ENCODE results near the gene C1orf21.

The C1orf21 gene

GRCh38 chr1:184567009-184567408 is 180.2 kb downstream of the C1orf21 start (continued):
- no peak for TF ChIP-seq POU6F1 (CRISPR knock-in tag; IDR thresholded peaks at IDR 0.05; ENCODE audit: borderline replicate concordance, low read depth)
- no peak for TF ChIP-seq PPARA (CRISPR knock-in tag; IDR thresholded peaks at IDR 0.05; ENCODE audit: borderline replicate concordance)
- TF ChIP-seq ZNF70 (CRISPR knock-in tag; IDR thresholded peaks at IDR 0.05), result no peak
- no peak for TF ChIP-seq TSHZ2 (CRISPR knock-in tag; IDR thresholded peaks at IDR 0.05)

GRCh38 chr1:184567637-184568036 is 180.8 kb downstream of the C1orf21 start:
- ATAC-seq, result no peak
- TF ChIP-seq ZC3H10 (CRISPR knock-in tag; IDR thresholded peaks at IDR 0.05) (no peak), TCF4 (CRISPR knock-in tag; IDR thresholded peaks at IDR 0.05; ENCODE audit: borderline replicate concordance) (no peak), TOX (CRISPR knock-in tag; IDR thresholded peaks at IDR 0.05; ENCODE audit: borderline replicate concordance) (no peak), TSHZ2 (CRISPR knock-in tag; IDR thresholded peaks at IDR 0.05) (no peak), PATZ1 (CRISPR knock-in tag; IDR thresholded peaks at IDR 0.05; ENCODE audit: borderline replicate concordance) (no peak), GLIS3 (CRISPR knock-in tag; IDR thresholded peaks at IDR 0.05) (no peak), SNAI2 (CRISPR knock-in tag; IDR thresholded peaks at IDR 0.05) (no peak), ZNF70 (CRISPR knock-in tag; IDR thresholded peaks at IDR 0.05) (no peak), PPARA (CRISPR knock-in tag; IDR thresholded peaks at IDR 0.05; ENCODE audit: borderline replicate concordance) (no peak), CSDC2 (CRISPR knock-in tag; IDR thresholded peaks at IDR 0.05) (no peak), POU6F1 (CRISPR knock-in tag; IDR thresholded peaks at IDR 0.05; ENCODE audit: borderline replicate concordance, low read depth) (no peak), RARB (CRISPR knock-in tag; IDR thresholded peaks at IDR 0.05) (no peak)

- TF ChIP-seq OSR1 (CRISPR knock-in tag; IDR thresholded peaks at IDR 0.05), result no peak
- no peak for TF ChIP-seq ZFP30 (CRISPR knock-in tag; IDR thresholded peaks at IDR 0.05)
- TF ChIP-seq GLIS3 (CRISPR knock-in tag; IDR thresholded peaks at IDR 0.05), result no peak
- no peak for TF ChIP-seq TCF4 (CRISPR knock-in tag; IDR thresholded peaks at IDR 0.05; ENCODE audit: borderline replicate concordance)
- no peak for TF ChIP-seq TOX (CRISPR knock-in tag; IDR thresholded peaks at IDR 0.05; ENCODE audit: borderline replicate concordance)
- no peak for TF ChIP-seq ESRRG (CRISPR knock-in tag; IDR thresholded peaks at IDR 0.05)
- no peak for TF ChIP-seq ZFP3 (CRISPR knock-in tag; IDR thresholded peaks at IDR 0.05)
- TF ChIP-seq ZNF70 (CRISPR knock-in tag; IDR thresholded peaks at IDR 0.05), result no peak
- TF ChIP-seq ZNF8 (CRISPR knock-in tag; IDR thresholded peaks at IDR 0.05), result no peak
- no peak for TF ChIP-seq SNAI2 (CRISPR knock-in tag; IDR thresholded peaks at IDR 0.05)
- TF ChIP-seq ZC3H10 (CRISPR knock-in tag; IDR thresholded peaks at IDR 0.05), result no peak
- TF ChIP-seq BACH2 (CRISPR knock-in tag; IDR thresholded peaks at IDR 0.05; ENCODE audit: borderline replicate concordance), result no peak
These were observed 181.3 kb downstream of the C1orf21 start for GRCh38 chr1:184568148-184568547.

More at GRCh38 chr1:184568148-184568547, 181.3 kb downstream of the C1orf21 start:
- no peak for ATAC-seq
